SH-SY5Y (cell line): ENCODE measurements around the gene HAND2.

Experiments
- GATA2 ChIP-seq: IDR thresholded peaks from 2 replicates; pipeline ENCODE4 v1.6.1; 2011; ENCODE audit warnings: mild to moderate bottlenecking, low read depth, low read length
- GATA3 ChIP-seq: IDR thresholded peaks from 2 replicates; pipeline ENCODE4 v1.6.1; 2011; ENCODE audit warnings: low read depth, mild to moderate bottlenecking, low read length, moderate library complexity

GRCh38 chr4:173565281-173565680 is 35.3 kb upstream of the HAND2 start:
- TF ChIP-seq GATA3 (no peak), GATA2 (no peak)
